Measurements from ENCODE around the gene SSH3.

Gene SSH3

GRCh38 chr11:67261640-67261945, 41.7 kb upstream of the SSH3 start:
- H3K4me1 ChIP-seq (ENCODE audit: insufficient read depth, insufficient read length) = peaks cover 15% of the 10 kb centered on the region
- DNase-seq (ENCODE audit: low read depth, low spot score) = no peak
- no peak for TF ChIP-seq YY1 (IDR thresholded peaks at IDR 0.05; ENCODE audit: insufficient read depth, insufficient read length)
- no peak for TF ChIP-seq SUZ12 (IDR thresholded peaks at IDR 0.05; ENCODE audit: extremely low read depth, insufficient read depth, insufficient read length)
- peaks cover 26% of the 10 kb centered on the region for H3K27me3 ChIP-seq (ENCODE audit: insufficient read depth, insufficient read length)
- H3K36me3 ChIP-seq (ENCODE audit: insufficient read depth, insufficient read length, low read length) = peaks cover 14% of the 10 kb centered on the region
- no peak overlapping the region for H3K4me3 ChIP-seq (ENCODE audit: insufficient read length, low read depth)
- peak overlapping the region; percentile 39 for H3K9ac ChIP-seq (ENCODE audit: insufficient read length, low read depth)
- no peaks in the 10 kb centered on the region for H3K9me3 ChIP-seq (ENCODE audit: insufficient read depth, low read length)

- H3K27me3 ChIP-seq (ENCODE audit: insufficient read depth, insufficient read length) = peaks cover 26% of the 10 kb centered on the region
- TF ChIP-seq SUZ12 (IDR thresholded peaks at IDR 0.05; ENCODE audit: extremely low read depth, insufficient read depth, insufficient read length) (no peak), ZNF274 (IDR thresholded peaks at IDR 0.05; ENCODE audit: low read depth, low read length) (no peak), YY1 (IDR thresholded peaks at IDR 0.05; ENCODE audit: insufficient read depth, insufficient read length) (no peak)
- H3K4me1 ChIP-seq (ENCODE audit: insufficient read depth, insufficient read length) = peaks cover 16% of the 10 kb centered on the region
- no peak overlapping the region for H3K4me3 ChIP-seq (ENCODE audit: insufficient read length, low read depth)
- no peaks in the 10 kb centered on the region for H3K9me3 ChIP-seq (ENCODE audit: insufficient read depth, low read length)
- H3K9ac ChIP-seq (ENCODE audit: insufficient read length, low read depth) = peak overlapping the region; percentile 39
- H3K36me3 ChIP-seq (ENCODE audit: insufficient read depth, insufficient read length, low read length) = peaks cover 9% of the 10 kb centered on the region
- no peak for DNase-seq (ENCODE audit: low read depth, low spot score)
Measured at GRCh38 chr11:67261946-67262681, 41.2 kb upstream of the SSH3 start.

- H3K27me3 ChIP-seq (ENCODE audit: insufficient read depth, insufficient read length) = peaks cover 26% of the 10 kb centered on the region
- peaks cover 22% of the 10 kb centered on the region for H3K4me1 ChIP-seq (ENCODE audit: insufficient read depth, insufficient read length)
- H3K9ac ChIP-seq (ENCODE audit: insufficient read length, low read depth) = peak overlapping the region; percentile 29
- TF ChIP-seq ZNF274 (IDR thresholded peaks at IDR 0.05; ENCODE audit: low read depth, low read length) = no peak
- TF ChIP-seq YY1 (IDR thresholded peaks at IDR 0.05; ENCODE audit: insufficient read depth, insufficient read length) = no peak
- no peak for TF ChIP-seq SUZ12 (IDR thresholded peaks at IDR 0.05; ENCODE audit: extremely low read depth, insufficient read depth, insufficient read length)
- H3K4me3 ChIP-seq (ENCODE audit: insufficient read length, low read depth) = no peak overlapping the region
- peaks cover 8% of the 10 kb centered on the region for H3K36me3 ChIP-seq (ENCODE audit: insufficient read depth, insufficient read length, low read length)
- no peaks in the 10 kb centered on the region for H3K9me3 ChIP-seq (ENCODE audit: insufficient read depth, low read length)
- peak; percentile 77 for DNase-seq (ENCODE audit: low read depth, low spot score)
Measured at GRCh38 chr11:67262731-67263675, 40.3 kb upstream of the SSH3 start.

GRCh38 chr11:67264260-67264659, 39.1 kb upstream of the SSH3 start:
- Histone ChIP-seq H3K4me3 (ENCODE audit: insufficient read length, low read depth) (no peak overlapping the region), H3K9ac (ENCODE audit: insufficient read length, low read depth) (no peak overlapping the region), H3K27me3 (ENCODE audit: insufficient read depth, insufficient read length) (peaks cover 26% of the 10 kb centered on the region), H3K9me3 (ENCODE audit: insufficient read depth, low read length) (no peaks in the 10 kb centered on the region), H3K4me1 (ENCODE audit: insufficient read depth, insufficient read length) (peaks cover 27% of the 10 kb centered on the region), H3K36me3 (ENCODE audit: insufficient read depth, insufficient read length, low read length) (peaks cover 21% of the 10 kb centered on the region)
- no peak for DNase-seq (ENCODE audit: low read depth, low spot score)
- TF ChIP-seq SUZ12 (IDR thresholded peaks at IDR 0.05; ENCODE audit: extremely low read depth, insufficient read depth, insufficient read length) (no peak), YY1 (IDR thresholded peaks at IDR 0.05; ENCODE audit: insufficient read depth, insufficient read length) (no peak)

GRCh38 chr11:67264877-67265632, 38.3 kb upstream of the SSH3 start:
- Histone ChIP-seq H3K9me3 (ENCODE audit: insufficient read depth, low read length) (no peaks in the 10 kb centered on the region), H3K36me3 (ENCODE audit: insufficient read depth, insufficient read length, low read length) (peaks cover 26% of the 10 kb centered on the region), H3K4me3 (ENCODE audit: insufficient read length, low read depth) (no peak overlapping the region), H3K4me1 (ENCODE audit: insufficient read depth, insufficient read length) (peaks cover 35% of the 10 kb centered on the region), H3K27me3 (ENCODE audit: insufficient read depth, insufficient read length) (peaks cover 26% of the 10 kb centered on the region), H3K9ac (ENCODE audit: insufficient read length, low read depth) (no peak overlapping the region)
- no peak for DNase-seq (ENCODE audit: low read depth, low spot score)
- TF ChIP-seq ZNF274 (IDR thresholded peaks at IDR 0.05; ENCODE audit: low read depth, low read length) (no peak), YY1 (IDR thresholded peaks at IDR 0.05; ENCODE audit: insufficient read depth, insufficient read length) (no peak), SUZ12 (IDR thresholded peaks at IDR 0.05; ENCODE audit: extremely low read depth, insufficient read depth, insufficient read length) (no peak)

GRCh38 chr11:67265633-67266448, 37.5 kb upstream of the SSH3 start:
- TF ChIP-seq SUZ12 (IDR thresholded peaks at IDR 0.05; ENCODE audit: extremely low read depth, insufficient read depth, insufficient read length) (no peak), YY1 (IDR thresholded peaks at IDR 0.05; ENCODE audit: insufficient read depth, insufficient read length) (no peak), ZNF274 (IDR thresholded peaks at IDR 0.05; ENCODE audit: low read depth, low read length) (no peak)
- Histone ChIP-seq H3K9me3 (ENCODE audit: insufficient read depth, low read length) (no peaks in the 10 kb centered on the region), H3K4me1 (ENCODE audit: insufficient read depth, insufficient read length) (peaks cover 38% of the 10 kb centered on the region), H3K36me3 (ENCODE audit: insufficient read depth, insufficient read length, low read length) (peaks cover 26% of the 10 kb centered on the region), H3K27me3 (ENCODE audit: insufficient read depth, insufficient read length) (peaks cover 26% of the 10 kb centered on the region), H3K4me3 (ENCODE audit: insufficient read length, low read depth) (peak overlapping the region; percentile 36), H3K9ac (ENCODE audit: insufficient read length, low read depth) (peak overlapping the region; percentile 84)
- peak; percentile 60 for DNase-seq (ENCODE audit: low read depth, low spot score)

Data from NT2/D1 (cell line).